T-helper 1 cell treated with Interleukin-12 subunit alpha and Interleukin-12 subunit beta and Interleukin-4 antibody, amounts not matched to agents 30 μg/mL and 1 μg/mL, for 36 hours (primary cell): ENCODE results near the gene CCDC85C.

Experiments
- H3K27ac Mint-ChIP-seq: one replicate; pipeline ENCODE4 v1.8.0; 2021; ENCODE audit warnings: mild to moderate bottlenecking, mixed read lengths
- H3K27me3 Mint-ChIP-seq: one replicate; pipeline ENCODE4 v1.8.0; 2021; ENCODE audit warnings: low read depth, mixed read lengths
- H3K36me3 Mint-ChIP-seq: one replicate; pipeline ENCODE4 v1.8.0; 2021; ENCODE audit warnings: low read depth, mixed read lengths
- H3K4me1 Mint-ChIP-seq: one replicate; pipeline ENCODE4 v1.8.0; 2021; ENCODE audit warnings: low read depth, mixed read lengths
- H3K4me3 Mint-ChIP-seq: one replicate; pipeline ENCODE4 v1.8.0; 2021; ENCODE audit warnings: mild to moderate bottlenecking, moderate library complexity, mixed read lengths
- H3K9me3 Mint-ChIP-seq: one replicate; pipeline ENCODE4 v1.8.0; 2021; ENCODE audit warnings: mixed read lengths

Gene CCDC85C

GRCh38 chr14:99560403-99560802, 43.6 kb downstream of the CCDC85C start:
- Mint-ChIP-seq H3K4me3 (no peak overlapping the region), H3K36me3 (no peaks in the 10 kb centered on the region), H3K27me3 (no peaks in the 10 kb centered on the region), H3K4me1 (no peaks in the 10 kb centered on the region), H3K9me3 (no peaks in the 10 kb centered on the region), H3K27ac (no peak overlapping the region)

GRCh38 chr14:99559286-99559990, 44.6 kb downstream of the CCDC85C start:
- Mint-ChIP-seq H3K4me3 (no peak overlapping the region), H3K27ac (no peak overlapping the region), H3K4me1 (no peaks in the 10 kb centered on the region), H3K9me3 (no peaks in the 10 kb centered on the region), H3K27me3 (no peaks in the 10 kb centered on the region), H3K36me3 (no peaks in the 10 kb centered on the region)

GRCh38 chr14:99556134-99556791, 47.7 kb downstream of the CCDC85C start:
- Mint-ChIP-seq H3K4me1 (no peaks in the 10 kb centered on the region), H3K36me3 (no peaks in the 10 kb centered on the region), H3K27ac (no peak overlapping the region), H3K9me3 (no peaks in the 10 kb centered on the region), H3K4me3 (no peak overlapping the region), H3K27me3 (no peaks in the 10 kb centered on the region)

GRCh38 chr14:99554757-99555531, 49.1 kb downstream of the CCDC85C start:
- no peak overlapping the region for H3K4me3 Mint-ChIP-seq
- no peak overlapping the region for H3K27ac Mint-ChIP-seq
- no peaks in the 10 kb centered on the region for H3K36me3 Mint-ChIP-seq
- no peaks in the 10 kb centered on the region for H3K9me3 Mint-ChIP-seq
- H3K27me3 Mint-ChIP-seq, result no peaks in the 10 kb centered on the region
- H3K4me1 Mint-ChIP-seq, result no peaks in the 10 kb centered on the region

- no peaks in the 10 kb centered on the region for H3K36me3 Mint-ChIP-seq
- no peak overlapping the region for H3K4me3 Mint-ChIP-seq
- no peaks in the 10 kb centered on the region for H3K9me3 Mint-ChIP-seq
- H3K27me3 Mint-ChIP-seq, result no peaks in the 10 kb centered on the region
- no peaks in the 10 kb centered on the region for H3K4me1 Mint-ChIP-seq
- no peak overlapping the region for H3K27ac Mint-ChIP-seq
Measured at GRCh38 chr14:99554184-99554583, 49.8 kb downstream of the CCDC85C start.

GRCh38 chr14:99552572-99553216, 51.3 kb downstream of the CCDC85C start:
- H3K4me3 Mint-ChIP-seq, result no peak overlapping the region
- no peak overlapping the region for H3K27ac Mint-ChIP-seq
- H3K4me1 Mint-ChIP-seq, result no peaks in the 10 kb centered on the region
- no peaks in the 10 kb centered on the region for H3K27me3 Mint-ChIP-seq
- no peaks in the 10 kb centered on the region for H3K36me3 Mint-ChIP-seq
- no peaks in the 10 kb centered on the region for H3K9me3 Mint-ChIP-seq

- no peaks in the 10 kb centered on the region for H3K9me3 Mint-ChIP-seq
- no peaks in the 10 kb centered on the region for H3K36me3 Mint-ChIP-seq
- no peak overlapping the region for H3K4me3 Mint-ChIP-seq
- no peak overlapping the region for H3K27ac Mint-ChIP-seq
- no peaks in the 10 kb centered on the region for H3K27me3 Mint-ChIP-seq
- no peaks in the 10 kb centered on the region for H3K4me1 Mint-ChIP-seq
Measured at GRCh38 chr14:99552021-99552553, 51.9 kb downstream of the CCDC85C start.

GRCh38 chr14:99551034-99551922, 52.7 kb downstream of the CCDC85C start:
- H3K4me1 Mint-ChIP-seq, result no peaks in the 10 kb centered on the region
- H3K9me3 Mint-ChIP-seq, result no peaks in the 10 kb centered on the region
- no peaks in the 10 kb centered on the region for H3K36me3 Mint-ChIP-seq
- no peak overlapping the region for H3K27ac Mint-ChIP-seq
- H3K27me3 Mint-ChIP-seq, result no peaks in the 10 kb centered on the region
- no peak overlapping the region for H3K4me3 Mint-ChIP-seq

- H3K27ac Mint-ChIP-seq, result no peak overlapping the region
- no peaks in the 10 kb centered on the region for H3K9me3 Mint-ChIP-seq
- H3K4me1 Mint-ChIP-seq, result no peaks in the 10 kb centered on the region
- H3K4me3 Mint-ChIP-seq, result no peak overlapping the region
- no peaks in the 10 kb centered on the region for H3K36me3 Mint-ChIP-seq
- H3K27me3 Mint-ChIP-seq, result no peaks in the 10 kb centered on the region
Measured at GRCh38 chr14:99550387-99550992, 53.5 kb downstream of the CCDC85C start.

- Mint-ChIP-seq H3K9me3 (no peaks in the 10 kb centered on the region), H3K4me3 (no peak overlapping the region), H3K4me1 (no peaks in the 10 kb centered on the region), H3K36me3 (no peaks in the 10 kb centered on the region), H3K27ac (no peak overlapping the region), H3K27me3 (no peaks in the 10 kb centered on the region)
Measured at GRCh38 chr14:99549684-99550083, 54.3 kb downstream of the CCDC85C start.

- no peaks in the 10 kb centered on the region for H3K27me3 Mint-ChIP-seq
- H3K4me3 Mint-ChIP-seq, result no peak overlapping the region
- H3K9me3 Mint-ChIP-seq, result no peaks in the 10 kb centered on the region
- H3K36me3 Mint-ChIP-seq, result no peaks in the 10 kb centered on the region
- no peak overlapping the region for H3K27ac Mint-ChIP-seq
- H3K4me1 Mint-ChIP-seq, result no peaks in the 10 kb centered on the region
Measured at GRCh38 chr14:99548871-99549515, 55.0 kb downstream of the CCDC85C start.

GRCh38 chr14:99548255-99548654, 55.8 kb downstream of the CCDC85C start:
- no peak overlapping the region for H3K4me3 Mint-ChIP-seq
- H3K27me3 Mint-ChIP-seq, result no peaks in the 10 kb centered on the region
- H3K9me3 Mint-ChIP-seq, result no peaks in the 10 kb centered on the region
- H3K27ac Mint-ChIP-seq, result no peak overlapping the region
- H3K36me3 Mint-ChIP-seq, result no peaks in the 10 kb centered on the region
- H3K4me1 Mint-ChIP-seq, result no peaks in the 10 kb centered on the region

- no peaks in the 10 kb centered on the region for H3K9me3 Mint-ChIP-seq
- no peaks in the 10 kb centered on the region for H3K36me3 Mint-ChIP-seq
- no peak overlapping the region for H3K4me3 Mint-ChIP-seq
- no peaks in the 10 kb centered on the region for H3K4me1 Mint-ChIP-seq
- no peaks in the 10 kb centered on the region for H3K27me3 Mint-ChIP-seq
- H3K27ac Mint-ChIP-seq, result no peak overlapping the region
Measured at GRCh38 chr14:99546234-99546879, 57.6 kb downstream of the CCDC85C start.
